A549 (cell line): ENCODE data around the gene STAT1. TPM values are rescaled to one million over a fixed set of nuclear protein-coding genes. Genes with fewer than 3 reads are reported as not detected.

Experiments
- ATAC-seq, 2 experiments: fragments of 200-7000 bp in 1 of 2; fragments of >200 bp in 1 of 2; cut with Nextera tagmentation in 1 of 2; cut with Tn5 transposase in 1 of 2; 3 replicates each; pipeline versions ENCODE4 v1.8.0 to v1.9.1; 2018 to 2020; ENCODE audit warnings: mild to moderate bottlenecking in 1 of 2, moderate library complexity in 1 of 2
- CTCF ChIA-PET: fragments of 300-600 bp; sonication (Branson Sonifier 250); formaldehyde crosslinking; extraction: SDS; loops from one replicate; lab custom pipeline; 2021; ENCODE audit warnings: antibody characterized with exemption, inconsistent platforms; lab: Yijun Ruan, JAX
- POLR2A ChIA-PET: fragments of 350-600 bp; formaldehyde crosslinking; extraction: SDS; loops from one replicate; lab custom pipeline; 2021; ENCODE audit warnings: antibody characterized with exemption, inconsistent platforms; lab: Yijun Ruan, JAX
- DNase-seq, 2 experiments: peaks; one replicate each; pipeline versions ENCODE4 v3.0.0 to v3.0.0-alpha.2; 2011 to 2016; ENCODE audit warnings: low read depth in 1 of 2, low spot score in 1 of 2
- FAIRE-seq: peaks from 2 replicates; lab custom pipeline; 2011; peaks lifted over from hg19 to GRCh38; lab: Jason Lieb, UNC
- H3K27ac ChIP-seq, 2 experiments: fragments of >200 bp; sonication (Bioruptor Twin); formaldehyde crosslinking; 3 replicates each; pipeline ENCODE4 v1.5.1; 2016 to 2017
- H3K4me1 ChIP-seq: fragments of >200 bp; sonication (Bioruptor Twin); formaldehyde crosslinking; 3 replicates; pipeline ENCODE4 v1.6.1; 2016
- H3K4me2 ChIP-seq: fragments of >200 bp; sonication (Bioruptor Twin); formaldehyde crosslinking; 3 replicates; pipeline ENCODE4 v1.6.1; 2016
- H3K4me3 ChIP-seq: fragments of >200 bp; sonication (Bioruptor Twin); formaldehyde crosslinking; 3 replicates; pipeline ENCODE4 v1.5.1; 2016
- H3K9me3 ChIP-seq: fragments of >200 bp; sonication (Bioruptor Twin); formaldehyde crosslinking; 3 replicates; pipeline ENCODE4 v1.6.1; 2016
- ATOH8 ChIP-seq: fragments of 250-450 bp; sonication (Bioruptor Pico); IDR thresholded peaks from 2 replicates; pipeline ENCODE4 v1.5.0; 2020; ENCODE audit warnings: low read depth, mild to moderate bottlenecking, moderate library complexity
- BHLHE40 ChIP-seq: IDR thresholded peaks from 2 replicates; pipeline ENCODE4 v1.6.1; 2012; ENCODE audit warnings: low read depth, low read length, inconsistent platforms
- CBX2 ChIP-seq: fragments of 200-600 bp; sonication (generic); IDR thresholded peaks from 2 replicates; pipeline ENCODE4 v1.6.1; 2016; ENCODE audit warnings: low read depth, mild to moderate bottlenecking, borderline replicate concordance
- CBX8 ChIP-seq: fragments of 200-600 bp; sonication (generic); IDR thresholded peaks from 2 replicates; pipeline ENCODE4 v1.6.1; 2016
- CHD4 ChIP-seq: fragments of 200-600 bp; sonication (generic); IDR thresholded peaks from 2 replicates; pipeline ENCODE4 v1.6.1; 2016; ENCODE audit warnings: antibody characterized with exemption, mild to moderate bottlenecking, borderline replicate concordance
- CTCF ChIP-seq: fragments of >200 bp; sonication (Bioruptor Twin); formaldehyde crosslinking; IDR thresholded peaks from 3 replicates; pipeline ENCODE4 v1.5.1; 2016
- E2F6 ChIP-seq: IDR thresholded peaks from 2 replicates; pipeline ENCODE4 v1.6.1; 2012; ENCODE audit warnings: low read depth, borderline replicate concordance
- ELK1 ChIP-seq: fragments of 150-350 bp; IDR thresholded peaks from 2 replicates; pipeline ENCODE4 v1.6.1; 2014; ENCODE audit warnings: low read depth, mild to moderate bottlenecking, low read length
- ESRRA ChIP-seq: fragments of 150-350 bp; IDR thresholded peaks from 2 replicates; pipeline ENCODE4 v1.6.1; 2014; ENCODE audit warnings: mild to moderate bottlenecking, low read length, borderline replicate concordance
- FOSB ChIP-seq: fragments of 250-450 bp; sonication (Bioruptor Pico); IDR thresholded peaks from 2 replicates; pipeline ENCODE4 v1.5.0; 2020; ENCODE audit warnings: mild to moderate bottlenecking, moderate library complexity
- GATA3 ChIP-seq: IDR thresholded peaks from 2 replicates; pipeline ENCODE4 v1.6.1; 2012; ENCODE audit warnings: borderline replicate concordance
- HDAC2 ChIP-seq: fragments of 200-600 bp; sonication (generic); IDR thresholded peaks from 2 replicates; pipeline ENCODE4 v1.6.1; 2016
- HOXA7 ChIP-seq: fragments of 250-450 bp; sonication (Bioruptor Pico); IDR thresholded peaks from 2 replicates; pipeline ENCODE4 v1.5.0; 2020; ENCODE audit warnings: mild to moderate bottlenecking, moderate library complexity
- HOXB5 ChIP-seq: fragments of 250-450 bp; sonication (Bioruptor Pico); IDR thresholded peaks from 2 replicates; pipeline ENCODE4 v1.5.0; 2020; ENCODE audit warnings: mild to moderate bottlenecking, moderate library complexity
- JUNB ChIP-seq: fragments of >200 bp; sonication (Bioruptor Twin); formaldehyde crosslinking; IDR thresholded peaks from 2 replicates; pipeline ENCODE4 v1.6.1; 2016
- MAFK ChIP-seq: fragments of 450-650 bp; IDR thresholded peaks from 2 replicates; pipeline ENCODE4 v1.6.1; 2014; ENCODE audit not compliant: partially characterized antibody
- MAX ChIP-seq: IDR thresholded peaks from 2 replicates; pipeline ENCODE4 v1.6.1; 2012
- MYC ChIP-seq: IDR thresholded peaks from 2 replicates; pipeline ENCODE4 v1.6.1; 2012; ENCODE audit warnings: mild to moderate bottlenecking, inconsistent platforms, low read length, improper control_type of control experiment, borderline replicate concordance
- NFE2L2 ChIP-seq: fragments of 150-350 bp; conservative IDR thresholded peaks from 2 replicates; pipeline ENCODE4 v1.6.1; 2014; ENCODE audit warnings: low read length
- NR3C1 ChIP-seq: fragments of >200 bp; sonication (Bioruptor Twin); formaldehyde crosslinking; IDR thresholded peaks from 3 replicates; pipeline ENCODE4 v1.6.1; 2017
- POLR2AphosphoS2 ChIP-seq: conservative IDR thresholded peaks from 2 replicates; pipeline ENCODE4 v1.6.1; 2012; ENCODE audit warnings: low read length, improper control_type of control experiment, inconsistent platforms
- RAD21 ChIP-seq, 2 experiments: fragments of >200 bp in 1 of 2; sonication (Bioruptor Twin) in 1 of 2; formaldehyde crosslinking in 1 of 2; IDR thresholded peaks in 1 of 2; conservative IDR thresholded peaks in 1 of 2; 2 replicates in 1 of 2; 3 replicates in 1 of 2; pipeline ENCODE4 v1.6.1; 2012 to 2018; ENCODE audit warnings: inconsistent platforms in 1 of 2
- ZC3H11A ChIP-seq: fragments of 450-650 bp; IDR thresholded peaks from 2 replicates; pipeline ENCODE4 v1.6.1; 2014; ENCODE audit warnings: antibody characterized with exemption, mild to moderate bottlenecking
- WGBS: methylation state at CpG from one replicate; pipeline ENCODE4 v1.1.6; 2017; ENCODE audit errors: missing lambda C conversion rate; 5-methylcytosine and 5-hydroxymethylcytosine counted together
- polyA plus RNA-seq, 4 experiments: library from polyadenylated mRNA; depleted of rRNA in 3 of 4; stranded (reverse); fragments of >200 nt; fragmentation: RNase III in 1 of 4; extraction: RNeasy Plus Mini Kit Qiagen cat#74134 plus additional on column Dnase treatment in 1 of 4; gene quantifications; 2 replicates in 3 of 4; 3 replicates in 1 of 4; pipeline ENCODE4 v1.2.3, GENCODE V29; 2011 to 2017

Gene STAT1
- polyA plus RNA-seq, 2 of the 4 experiments (the other 2 are of a cell fraction) = 105 to 182 TPM

- TF ChIP-seq FOSB (no peak), NR3C1 (no peak)
- FAIRE-seq (no peak), DNase-seq (no peak), ATAC-seq (no peak)
- H3K4me1 ChIP-seq = peaks cover 85% of the 10 kb centered on the region
- POLR2A ChIA-PET = no interaction called here
- CTCF ChIA-PET = no interaction called here
- no peak overlapping the region for H3K27ac ChIP-seq
- H3K4me2 ChIP-seq = no peak overlapping the region
- no peak overlapping the region for H3K4me3 ChIP-seq
- H3K9me3 ChIP-seq = no peaks in the 10 kb centered on the region
Observed at GRCh38 chr2:190933361-190933760, 80.6 kb downstream of the STAT1 start.

GRCh38 chr2:190932514-190932913, 81.5 kb downstream of the STAT1 start:
- CTCF ChIA-PET = no interaction called here
- no peak for ATAC-seq
- no peak overlapping the region for H3K4me3 ChIP-seq
- POLR2A ChIA-PET = no interaction called here
- WGBS = 90% methylated on average over 1 of the region's 1 CpG
- DNase-seq = no peak
- no peak for FAIRE-seq
- TF ChIP-seq RAD21 (conservative IDR thresholded peaks at IDR 0.05 in 1 of 2, IDR thresholded peaks at IDR 0.05 in 1 of 2) (no peak), MAFK (no peak), HOXA7 (CRISPR knock-in tag) (no peak), ATOH8 (no peak), POLR2AphosphoS2 (no peak), GATA3 (no peak), MAX (no peak), JUNB (no peak), MYC (no peak)
- no peak overlapping the region for H3K27ac ChIP-seq
- no peak overlapping the region; the same call in 2 of the 3 replicates for H3K4me2 ChIP-seq
- no peaks in the 10 kb centered on the region for H3K9me3 ChIP-seq
- H3K4me1 ChIP-seq = peaks cover 85% of the 10 kb centered on the region

- no peaks in the 10 kb centered on the region for H3K9me3 ChIP-seq
- H3K4me3 ChIP-seq = no peak overlapping the region
- peak overlapping the region; percentile 29; the same call in 2 of the 3 replicates for H3K4me2 ChIP-seq
- POLR2A ChIA-PET = no interaction called here
- peak overlapping the region; percentile 4 to 72; a peak in 4 of 6 replicates for H3K27ac ChIP-seq
- FAIRE-seq (no peak), DNase-seq (no peak), ATAC-seq (peak in 1 of 2 experiments; percentile 26; a peak in 3 of 6 replicates)
- peaks cover 85% of the 10 kb centered on the region for H3K4me1 ChIP-seq
- CTCF ChIA-PET = no interaction called here
- TF ChIP-seq E2F6 (no peak), MAFK (peak; percentile 95)
- WGBS = 86% methylated on average over 3 of the region's 3 CpGs
Observed at GRCh38 chr2:190930411-190930810, 83.6 kb downstream of the STAT1 start.

GRCh38 chr2:190929919-190930318, 84.1 kb downstream of the STAT1 start:
- H3K4me2 ChIP-seq = peak overlapping the region; percentile 29; the same call in 1 of the 3 replicates
- WGBS = 54% methylated on average over 7 of the region's 7 CpGs
- FAIRE-seq (no peak), ATAC-seq (peak in 1 of 2 experiments; percentile 65; a peak in 3 of 6 replicates), DNase-seq (peak in 1 of 2 experiments; percentile 36)
- H3K4me1 ChIP-seq = peaks cover 86% of the 10 kb centered on the region
- peak overlapping the region; percentile 4 to 72; a peak in 4 of 6 replicates for H3K27ac ChIP-seq
- H3K4me3 ChIP-seq = no peak overlapping the region
- CTCF ChIA-PET = no interaction called here
- POLR2A ChIA-PET = no interaction called here
- no peaks in the 10 kb centered on the region for H3K9me3 ChIP-seq
- TF ChIP-seq CHD4 (no peak), ELK1 (no peak), CTCF (no peak), HOXA7 (CRISPR knock-in tag) (no peak), BHLHE40 (no peak), NFE2L2 (no peak), ZC3H11A (no peak), GATA3 (no peak), MYC (no peak), HOXB5 (no peak), POLR2AphosphoS2 (no peak), CBX2 (no peak), ESRRA (no peak), HDAC2 (no peak), CBX8 (no peak), JUNB (no peak)
